SJCRH30 (cell line): Measurements from ENCODE around the gene CST7. TPM values are rescaled to one million over a fixed set of nuclear protein-coding genes. Genes with fewer than 3 reads are reported as not detected.

Experiments used
- DNase-seq, 2 experiments: peaks; one replicate each; pipeline ENCODE4 v3.0.0-alpha.2; 2015 to 2020
- H3K27ac ChIP-seq: fragments of 250-450 bp; sonication (Bioruptor Pico); 2 replicates; pipeline ENCODE4 v1.5.1; 2020; ENCODE audit warnings: mild to moderate bottlenecking, moderate library complexity
- H3K27me3 ChIP-seq: fragments of 250-450 bp; sonication (Bioruptor Pico); 2 replicates; pipeline ENCODE4 v1.5.1; 2020; ENCODE audit warnings: mild to moderate bottlenecking, moderate library complexity
- H3K36me3 ChIP-seq: fragments of 250-450 bp; sonication (Bioruptor Pico); 2 replicates; pipeline ENCODE4 v1.5.1; 2020; ENCODE audit warnings: mild to moderate bottlenecking, moderate library complexity
- H3K4me1 ChIP-seq: fragments of 250-450 bp; sonication (Bioruptor Pico); 2 replicates; pipeline ENCODE4 v1.5.1; 2020; ENCODE audit warnings: mild to moderate bottlenecking, moderate library complexity
- H3K4me3 ChIP-seq: fragments of 250-450 bp; sonication (Bioruptor Pico); 2 replicates; pipeline ENCODE4 v1.5.1; 2020; ENCODE audit warnings: mild to moderate bottlenecking, moderate library complexity
- H3K9me3 ChIP-seq: fragments of 250-450 bp; sonication (Bioruptor Pico); replicated peaks from 2 replicates; pipeline ENCODE4 v1.5.1; 2020; ENCODE audit warnings: mild to moderate bottlenecking, moderate library complexity
- total RNA-seq: library from RNA; depleted of rRNA; stranded (reverse); fragments of >200 nt; shearing (Covaris generic); gene quantifications from 2 replicates; pipeline ENCODE4 v1.2.3, GENCODE V29; 2014

CST7 gene
- total RNA-seq, 1 experiment from 2014 or later = not detected

DNA sequence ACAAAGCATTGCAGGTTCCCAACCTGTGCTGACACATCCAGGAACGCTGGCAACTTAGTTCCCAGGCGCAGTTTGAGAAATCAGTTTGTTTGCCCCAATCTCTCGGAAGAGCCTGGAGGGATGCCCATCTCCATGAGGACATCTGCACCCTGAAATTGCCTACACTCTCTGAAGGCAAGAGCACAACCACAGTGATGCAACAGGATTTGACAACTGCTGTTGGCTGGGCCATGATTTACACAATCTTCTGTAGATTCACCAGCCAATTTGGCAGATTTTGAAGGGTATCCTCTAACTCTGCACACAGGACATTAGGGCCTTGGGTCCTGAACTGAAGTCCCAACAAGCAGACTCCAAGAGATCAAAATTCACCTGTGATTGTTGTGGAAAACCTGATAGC is 40.1 kb downstream of the CST7 start:
- Histone ChIP-seq H3K4me1 (peaks cover 14% of the 10 kb centered on the region), H3K36me3 (no peaks in the 10 kb centered on the region), H3K27me3 (no peaks in the 10 kb centered on the region), H3K4me3 (no peak overlapping the region), H3K27ac (no peak overlapping the region), H3K9me3 (no peaks in the 10 kb centered on the region)
- DNase-seq = no peak

DNA sequence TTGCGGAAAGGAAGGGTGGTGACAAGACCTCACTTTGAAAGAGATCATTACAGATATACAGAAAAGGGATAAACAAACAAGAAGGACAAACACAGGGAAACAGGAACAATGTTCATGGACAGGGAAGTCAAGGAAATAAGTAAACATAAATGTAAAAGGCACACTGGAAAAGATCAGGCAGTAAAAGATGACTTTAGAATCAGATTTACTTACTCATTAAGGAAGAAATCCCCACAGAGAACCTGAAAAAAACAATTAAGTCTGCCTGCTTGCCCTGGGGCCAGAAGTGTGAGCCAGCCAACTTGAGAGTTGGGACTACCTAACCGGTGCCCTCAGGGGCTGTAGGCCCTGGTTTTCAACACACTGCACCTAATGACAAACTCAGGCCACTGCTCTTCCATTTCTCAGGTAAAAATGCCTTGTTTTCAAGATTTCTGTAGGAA is 41.8 kb downstream of the CST7 start:
- no peaks in the 10 kb centered on the region for H3K27me3 ChIP-seq
- DNase-seq = no peak
- peaks cover 20% of the 10 kb centered on the region for H3K4me1 ChIP-seq
- no peak overlapping the region for H3K27ac ChIP-seq
- H3K36me3 ChIP-seq = no peaks in the 10 kb centered on the region
- no peak overlapping the region for H3K4me3 ChIP-seq
- H3K9me3 ChIP-seq = no peaks in the 10 kb centered on the region

DNA sequence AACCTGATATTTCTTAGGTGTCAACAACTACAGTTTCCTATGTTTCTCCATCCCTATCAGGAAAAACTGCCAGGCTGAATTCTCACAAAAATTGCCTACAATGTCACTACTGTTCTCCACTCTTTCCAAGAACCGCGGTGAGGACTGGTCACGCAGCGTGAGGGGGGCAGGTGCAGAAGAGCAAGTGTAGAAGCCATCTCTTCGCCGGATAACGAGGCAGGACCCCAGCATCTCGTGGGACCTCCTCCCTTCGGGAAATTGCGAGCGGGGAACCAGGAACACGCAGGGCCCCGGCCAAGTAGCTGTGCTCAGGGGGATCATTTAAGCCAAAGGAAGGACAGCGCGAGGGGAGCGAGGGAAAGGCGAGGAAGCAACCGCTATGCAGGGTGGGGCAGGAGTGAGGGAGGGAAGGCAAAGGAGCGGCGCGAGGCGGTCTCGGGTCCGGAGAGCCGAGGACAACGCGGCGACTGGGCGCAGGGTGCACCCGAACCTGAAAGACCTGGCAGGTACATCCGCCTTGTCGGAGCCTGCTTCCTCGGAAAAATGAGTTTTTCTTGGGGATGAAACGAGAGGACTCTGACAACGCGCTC is 42.9 kb downstream of the CST7 start:
- Histone ChIP-seq H3K27me3 (no peaks in the 10 kb centered on the region), H3K4me1 (peaks cover 20% of the 10 kb centered on the region), H3K9me3 (no peaks in the 10 kb centered on the region), H3K4me3 (peak overlapping the region; percentile 80), H3K36me3 (no peaks in the 10 kb centered on the region), H3K27ac (peak overlapping the region; percentile 56; the same call in 1 of the 2 replicates)
- DNase-seq = peak; percentile 43 to 51

DNA sequence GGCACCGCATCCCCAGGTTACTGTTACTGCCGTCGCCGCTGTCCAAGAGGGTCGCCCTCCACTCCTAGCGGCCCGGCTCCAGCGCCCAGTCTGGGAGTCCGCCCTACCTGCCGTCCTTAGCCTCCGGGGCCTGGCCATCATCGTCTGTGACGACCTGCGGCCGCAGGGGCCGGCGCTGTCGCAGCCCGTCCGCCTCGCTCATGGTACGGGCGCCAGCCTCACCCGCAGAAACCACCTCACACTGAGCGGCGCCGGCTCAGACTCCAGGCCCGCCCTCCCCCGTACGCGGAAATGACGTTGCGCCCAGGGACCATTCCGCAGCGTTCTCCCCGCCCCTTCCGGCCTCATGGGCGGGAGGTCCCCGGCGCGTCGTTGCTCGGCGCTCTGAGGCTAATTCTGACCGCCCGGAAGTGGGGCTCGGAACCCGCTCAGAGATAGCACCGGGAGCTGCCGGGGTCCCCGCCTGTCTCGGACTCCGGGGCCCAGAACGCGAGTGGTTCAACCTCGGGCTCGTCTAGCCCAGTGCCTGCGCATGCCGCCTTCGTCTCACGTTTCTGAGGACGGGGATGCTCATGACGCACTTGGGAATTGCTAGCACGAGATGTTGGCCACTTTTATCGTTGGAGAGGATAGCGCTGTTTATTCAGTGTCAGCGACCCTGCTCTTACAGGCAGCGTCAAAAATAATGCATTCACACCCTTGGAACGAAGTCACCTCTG is 43.6 kb downstream of the CST7 start, which contains the start of gene APMAP:
Gene APMAP, minus strand, starts transcription at position 265 of the 719 bp plus-strand sequence. Its CDS starts 63 bp downstream, at position 202.
- peak within 1 kb of the TSS; percentile 56 for H3K27ac ChIP-seq
- peak; percentile 93 to 96 for DNase-seq
- peaks cover 20% of the 10 kb centered on the region for H3K4me1 ChIP-seq
- H3K36me3 ChIP-seq = no peaks in the 10 kb centered on the region
- no peaks in the 10 kb centered on the region for H3K9me3 ChIP-seq
- peak within 1 kb of the TSS; percentile 80 for H3K4me3 ChIP-seq
- H3K27me3 ChIP-seq = no peaks in the 10 kb centered on the region

DNA sequence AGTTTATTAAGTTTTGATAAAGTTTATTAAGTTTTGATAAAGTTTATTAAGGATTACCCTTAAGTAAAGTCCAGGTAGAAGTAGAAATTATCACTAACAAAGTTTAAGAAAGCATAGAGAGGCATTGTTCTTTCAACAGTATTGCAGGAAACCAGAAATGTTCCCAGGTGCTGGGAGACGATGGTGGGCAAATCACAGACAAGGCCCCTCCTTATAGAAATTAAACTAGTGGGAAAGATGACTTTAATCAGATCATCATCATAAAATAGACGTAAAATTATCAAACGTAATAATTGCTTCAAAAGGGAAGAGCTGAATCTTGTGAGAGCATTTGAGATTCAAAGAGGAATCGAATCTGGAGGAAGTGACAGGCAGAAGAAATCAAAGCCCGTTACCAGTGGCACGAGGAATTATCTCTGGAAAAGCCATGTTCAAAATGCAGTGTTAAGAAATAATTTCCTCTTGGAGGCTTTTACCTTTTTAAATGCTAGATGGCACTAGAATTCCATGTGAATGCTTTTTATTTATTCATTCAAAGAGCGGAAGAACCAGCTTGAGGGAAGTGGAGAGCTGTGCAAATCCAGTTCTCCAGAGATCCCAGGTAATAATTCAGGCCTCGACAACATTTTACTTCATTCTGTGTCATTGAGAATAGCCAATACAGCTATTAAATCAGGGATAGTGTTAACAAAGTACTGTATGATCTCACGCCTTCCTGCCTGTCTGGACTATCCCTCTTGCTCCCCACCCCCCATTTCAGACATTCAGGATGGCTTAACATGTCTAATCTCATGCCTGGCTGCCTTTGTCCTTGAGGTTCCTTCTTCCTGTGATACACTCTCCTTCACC is 44.5 kb downstream of the CST7 start:
- Histone ChIP-seq H3K4me1 (peaks cover 20% of the 10 kb centered on the region), H3K27me3 (no peaks in the 10 kb centered on the region), H3K9me3 (no peaks in the 10 kb centered on the region), H3K27ac (peak overlapping the region; percentile 56; the same call in 1 of the 2 replicates), H3K36me3 (no peaks in the 10 kb centered on the region), H3K4me3 (peak overlapping the region; percentile 80)
- DNase-seq = peak in 1 of 2 experiments; percentile 62

DNA sequence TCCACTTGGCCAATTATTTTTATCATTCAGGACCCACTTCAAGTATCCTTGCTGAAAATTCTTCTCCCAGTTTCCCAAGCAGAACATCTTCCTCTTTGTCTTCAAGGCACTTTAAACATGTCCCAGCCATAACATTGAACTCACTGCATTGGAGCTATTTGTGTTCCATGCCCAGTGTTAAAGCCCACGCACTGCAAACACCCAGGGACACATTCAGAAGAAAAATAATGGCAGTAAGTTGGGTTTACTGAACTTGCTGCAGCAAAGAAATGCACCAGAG is 45.1 kb downstream of the CST7 start:
- peaks cover 20% of the 10 kb centered on the region for H3K4me1 ChIP-seq

DNA sequence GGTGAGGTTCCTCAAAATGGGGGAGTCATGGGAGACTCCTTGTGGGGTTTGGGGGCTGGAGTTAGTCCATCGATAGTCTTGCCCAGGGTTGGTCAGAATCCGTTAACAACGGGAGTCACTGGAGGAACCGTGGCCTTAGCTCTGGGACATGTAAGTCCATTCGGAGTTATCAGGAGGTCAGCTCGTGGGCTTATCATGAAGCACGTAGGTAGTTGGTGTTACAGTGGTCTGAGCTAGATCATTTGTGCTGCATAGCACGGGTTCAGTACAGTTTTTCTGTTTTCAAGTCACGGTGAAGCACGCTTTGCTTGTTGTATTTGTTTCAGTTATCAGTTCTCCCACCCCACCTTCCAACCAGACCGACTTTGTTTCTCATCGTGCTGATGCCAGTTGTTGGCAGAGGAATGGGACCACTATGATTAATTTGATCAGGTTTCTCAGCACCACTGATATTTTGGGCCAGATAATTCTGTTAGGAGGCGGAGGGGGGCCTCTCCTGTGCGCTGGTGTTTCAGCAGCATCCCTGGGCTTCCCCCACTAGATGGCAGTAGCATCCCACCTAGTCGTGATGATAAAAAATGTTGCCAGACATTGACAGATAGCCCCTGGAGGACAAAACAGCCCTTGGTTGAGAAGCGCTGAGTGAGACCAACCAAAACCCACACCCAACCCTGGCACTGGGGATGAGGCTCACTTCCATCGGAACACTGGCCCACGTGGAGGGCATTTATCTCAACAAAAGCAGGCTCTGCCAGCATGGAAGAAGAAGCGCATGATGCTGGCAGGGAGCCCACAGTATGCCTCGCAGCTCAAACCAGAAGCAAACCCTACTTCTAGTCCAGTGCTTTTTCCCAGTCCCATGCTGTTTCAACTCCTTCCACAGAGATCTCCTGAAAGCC is 45.6 kb downstream of the CST7 start:
- no peak overlapping the region for H3K4me3 ChIP-seq
- DNase-seq = peak; percentile 73 to 90
- no peaks in the 10 kb centered on the region for H3K36me3 ChIP-seq
- no peaks in the 10 kb centered on the region for H3K27me3 ChIP-seq
- no peak overlapping the region for H3K27ac ChIP-seq
- H3K4me1 ChIP-seq = peaks cover 20% of the 10 kb centered on the region
- no peaks in the 10 kb centered on the region for H3K9me3 ChIP-seq

More for the DNA sequence above, 45.1 kb downstream of the CST7 start:
- no peak overlapping the region for H3K4me3 ChIP-seq
- no peak overlapping the region for H3K27ac ChIP-seq
- H3K9me3 ChIP-seq = no peaks in the 10 kb centered on the region
- H3K36me3 ChIP-seq = no peaks in the 10 kb centered on the region
- no peak for DNase-seq
- no peaks in the 10 kb centered on the region for H3K27me3 ChIP-seq

DNA sequence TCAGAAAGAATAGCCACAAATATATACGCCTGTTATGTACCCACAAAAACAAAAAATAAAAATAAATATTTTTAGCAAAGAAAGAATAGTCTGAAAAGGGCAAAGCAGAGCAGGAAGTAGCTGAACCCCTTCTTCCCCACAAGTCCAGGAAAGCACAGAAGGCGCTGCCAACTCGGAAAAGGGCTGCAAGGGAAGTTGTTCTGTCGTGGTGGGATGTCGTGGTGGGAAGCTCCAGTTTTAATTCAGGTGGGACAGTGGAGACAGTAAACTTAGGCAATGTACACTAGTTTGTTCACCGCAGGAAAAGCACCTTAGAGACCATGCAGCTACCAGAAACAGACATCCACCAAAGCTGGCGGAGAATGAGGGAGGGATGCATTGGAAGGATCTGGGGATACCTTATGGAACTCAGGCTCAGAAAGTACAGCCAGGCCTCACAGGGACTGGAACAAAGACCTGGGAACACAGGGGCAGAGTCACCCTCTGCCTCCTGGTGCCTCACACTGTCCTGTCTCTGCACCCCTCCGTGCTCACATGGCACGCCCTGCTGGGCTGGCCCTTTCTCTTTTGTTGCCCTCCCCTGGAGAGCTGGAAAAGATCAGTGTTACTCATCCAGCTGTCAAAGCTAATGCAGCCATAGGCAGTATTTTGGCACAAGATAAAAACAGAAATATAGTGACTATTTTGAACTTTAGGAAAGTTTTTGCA is 46.8 kb downstream of the CST7 start:
- peak in 1 of 2 experiments; percentile 23 for DNase-seq
- Histone ChIP-seq H3K4me3 (no peak overlapping the region), H3K27ac (no peak overlapping the region), H3K36me3 (no peaks in the 10 kb centered on the region), H3K9me3 (no peaks in the 10 kb centered on the region), H3K27me3 (no peaks in the 10 kb centered on the region), H3K4me1 (peaks cover 20% of the 10 kb centered on the region)

DNA sequence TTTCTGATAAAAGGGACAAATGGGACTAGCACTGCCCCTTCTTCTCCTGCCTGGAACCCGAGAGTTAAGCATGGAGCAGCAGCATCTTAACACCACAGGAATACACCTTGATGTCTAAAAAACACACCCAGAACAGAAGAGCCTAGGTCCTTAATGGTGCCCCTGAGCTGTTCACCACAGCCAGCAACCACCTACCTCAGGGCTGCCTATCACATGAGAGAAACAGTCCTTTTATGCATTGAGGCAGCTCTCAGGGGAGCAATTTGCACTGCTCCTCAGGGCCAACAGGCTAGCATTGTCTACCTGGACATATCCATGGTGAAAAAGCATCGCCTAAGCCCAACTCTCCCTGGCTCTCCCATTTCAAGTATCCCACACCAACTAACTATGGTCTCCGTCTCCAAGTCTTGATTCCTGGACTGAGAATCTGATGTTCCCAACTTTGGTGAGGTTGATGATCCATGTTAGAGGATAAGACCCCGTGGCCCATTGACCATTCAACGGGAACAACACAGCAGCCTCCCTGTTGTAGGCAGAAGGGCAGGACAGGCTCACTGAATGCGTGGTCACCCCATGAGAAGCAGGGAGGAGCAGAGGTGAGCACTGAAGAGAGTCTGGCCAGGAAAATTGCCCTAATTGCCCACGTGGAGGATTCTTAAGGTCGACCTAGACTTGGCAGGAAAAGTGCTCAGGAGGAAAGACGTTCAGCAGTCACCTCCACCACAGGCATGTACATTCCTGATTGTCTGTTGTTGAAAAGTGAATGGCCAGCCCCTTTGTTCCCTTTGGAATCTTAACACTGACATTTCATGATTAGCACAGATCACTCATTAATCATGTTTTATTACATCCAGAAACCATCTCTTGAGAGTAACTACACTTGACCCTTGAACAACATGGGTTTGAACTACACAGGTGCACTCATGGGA is 47.6 kb downstream of the CST7 start:
- Histone ChIP-seq H3K4me3 (no peak overlapping the region), H3K9me3 (peaks cover 4% of the 10 kb centered on the region), H3K27ac (no peak overlapping the region), H3K27me3 (no peaks in the 10 kb centered on the region), H3K4me1 (peaks cover 16% of the 10 kb centered on the region), H3K36me3 (no peaks in the 10 kb centered on the region)
- no peak for DNase-seq

DNA sequence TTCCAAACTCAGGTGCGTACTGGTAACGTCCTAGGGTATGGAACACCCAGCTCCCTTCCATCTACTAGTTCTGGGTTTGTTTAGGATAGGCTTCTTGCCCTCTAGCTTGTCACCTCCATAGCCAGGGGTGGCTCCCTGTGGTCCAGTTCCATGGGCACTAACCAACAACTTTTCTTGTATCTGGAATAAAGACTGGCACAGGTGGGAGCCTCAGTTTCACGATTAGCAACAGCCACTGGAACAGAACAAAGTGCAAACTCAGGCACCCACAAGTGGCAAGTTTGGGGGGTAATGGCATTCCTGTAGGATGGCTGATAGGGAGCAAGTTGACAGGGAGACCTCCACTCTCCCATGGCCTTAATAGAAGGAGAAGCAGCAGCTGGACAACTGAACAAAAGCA is 49.1 kb downstream of the CST7 start:
- peaks cover 9% of the 10 kb centered on the region for H3K9me3 ChIP-seq
- H3K4me1 ChIP-seq = peaks cover 15% of the 10 kb centered on the region; the same call in 1 of the 2 replicates
- H3K27ac ChIP-seq = no peak overlapping the region
- no peak for DNase-seq
- no peaks in the 10 kb centered on the region for H3K27me3 ChIP-seq
- H3K36me3 ChIP-seq = no peaks in the 10 kb centered on the region
- H3K4me3 ChIP-seq = no peak overlapping the region

DNA sequence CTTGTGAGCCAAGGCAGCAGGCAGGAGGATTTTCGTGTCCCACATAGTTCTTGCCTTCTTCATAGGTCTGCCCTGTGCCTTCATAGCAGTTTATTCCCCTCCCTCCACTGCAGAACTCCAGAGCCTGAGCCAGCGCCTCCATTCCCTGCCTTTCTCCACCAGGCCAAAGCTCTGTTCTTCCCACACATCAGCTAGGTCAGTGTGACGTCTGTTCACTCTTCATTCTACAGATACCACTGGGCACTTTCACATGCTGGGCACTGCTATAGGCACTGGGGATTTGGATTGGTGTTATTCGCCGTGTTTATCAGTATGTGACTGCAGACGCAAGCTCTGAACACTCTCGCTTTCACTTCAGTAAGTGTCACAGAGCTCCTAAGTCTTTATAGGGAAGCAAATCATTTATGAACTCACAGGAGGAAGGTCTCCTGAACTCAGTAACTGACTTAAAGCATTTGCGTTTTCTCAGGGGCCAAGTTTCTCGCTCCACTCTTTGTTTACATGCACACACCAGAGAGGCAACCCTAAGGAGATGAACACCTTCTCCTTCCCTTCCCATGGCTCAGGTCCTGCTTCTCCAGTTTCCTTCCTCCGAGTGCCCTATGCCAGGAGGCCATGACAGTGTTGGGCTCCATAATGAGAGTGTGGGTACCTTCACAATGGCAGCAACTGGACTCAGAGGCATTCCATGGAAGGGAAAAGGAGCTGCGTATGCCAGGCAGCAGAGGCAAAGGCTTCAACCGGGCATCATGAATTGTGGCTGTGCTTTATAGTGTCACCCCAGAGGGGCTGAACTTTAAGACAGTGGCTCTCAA is 49.8 kb downstream of the CST7 start:
- H3K4me1 ChIP-seq = peaks cover 9% of the 10 kb centered on the region; the same call in 1 of the 2 replicates
- no peak overlapping the region for H3K27ac ChIP-seq
- no peak for DNase-seq
- peaks cover 9% of the 10 kb centered on the region for H3K9me3 ChIP-seq
- no peak overlapping the region for H3K4me3 ChIP-seq
- H3K36me3 ChIP-seq = no peaks in the 10 kb centered on the region
- no peaks in the 10 kb centered on the region for H3K27me3 ChIP-seq

DNA sequence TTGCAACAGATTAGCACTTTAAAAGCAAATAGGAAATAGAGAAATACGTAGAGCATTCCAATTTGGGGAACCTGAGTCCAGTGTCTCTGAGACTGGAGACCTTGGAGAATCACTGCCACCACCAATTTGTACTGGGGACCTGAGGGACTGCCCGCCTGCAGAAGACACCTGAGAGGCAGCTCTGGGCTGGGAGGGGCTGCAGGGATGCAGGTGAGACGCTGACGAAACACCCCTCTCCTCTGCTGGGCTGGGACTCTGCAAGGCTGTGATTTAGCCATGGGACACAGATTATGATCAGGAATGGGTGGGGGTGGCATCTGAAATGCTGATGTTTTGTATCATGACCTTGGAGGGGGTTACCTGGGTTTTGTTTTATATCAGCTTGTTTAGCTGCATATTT is 50.5 kb downstream of the CST7 start:
- no peak overlapping the region for H3K27ac ChIP-seq
- peaks cover 4% of the 10 kb centered on the region; the same call in 1 of the 2 replicates for H3K4me1 ChIP-seq
- no peak for DNase-seq
- H3K27me3 ChIP-seq = no peaks in the 10 kb centered on the region
- H3K9me3 ChIP-seq = peaks cover 9% of the 10 kb centered on the region
- H3K36me3 ChIP-seq = no peaks in the 10 kb centered on the region
- H3K4me3 ChIP-seq = no peak overlapping the region
